Measurements from ENCODE around the gene DDA1. TPM values are rescaled to one million over a fixed set of nuclear protein-coding genes. Genes with fewer than 3 reads are reported as not detected.
A peak's percentile ranks its signal among the peaks of the same experiment; 100 is the strongest.

DDA1 gene
- total RNA-seq, 1 donor from 2014 or later: 5.7 TPM

DNA sequence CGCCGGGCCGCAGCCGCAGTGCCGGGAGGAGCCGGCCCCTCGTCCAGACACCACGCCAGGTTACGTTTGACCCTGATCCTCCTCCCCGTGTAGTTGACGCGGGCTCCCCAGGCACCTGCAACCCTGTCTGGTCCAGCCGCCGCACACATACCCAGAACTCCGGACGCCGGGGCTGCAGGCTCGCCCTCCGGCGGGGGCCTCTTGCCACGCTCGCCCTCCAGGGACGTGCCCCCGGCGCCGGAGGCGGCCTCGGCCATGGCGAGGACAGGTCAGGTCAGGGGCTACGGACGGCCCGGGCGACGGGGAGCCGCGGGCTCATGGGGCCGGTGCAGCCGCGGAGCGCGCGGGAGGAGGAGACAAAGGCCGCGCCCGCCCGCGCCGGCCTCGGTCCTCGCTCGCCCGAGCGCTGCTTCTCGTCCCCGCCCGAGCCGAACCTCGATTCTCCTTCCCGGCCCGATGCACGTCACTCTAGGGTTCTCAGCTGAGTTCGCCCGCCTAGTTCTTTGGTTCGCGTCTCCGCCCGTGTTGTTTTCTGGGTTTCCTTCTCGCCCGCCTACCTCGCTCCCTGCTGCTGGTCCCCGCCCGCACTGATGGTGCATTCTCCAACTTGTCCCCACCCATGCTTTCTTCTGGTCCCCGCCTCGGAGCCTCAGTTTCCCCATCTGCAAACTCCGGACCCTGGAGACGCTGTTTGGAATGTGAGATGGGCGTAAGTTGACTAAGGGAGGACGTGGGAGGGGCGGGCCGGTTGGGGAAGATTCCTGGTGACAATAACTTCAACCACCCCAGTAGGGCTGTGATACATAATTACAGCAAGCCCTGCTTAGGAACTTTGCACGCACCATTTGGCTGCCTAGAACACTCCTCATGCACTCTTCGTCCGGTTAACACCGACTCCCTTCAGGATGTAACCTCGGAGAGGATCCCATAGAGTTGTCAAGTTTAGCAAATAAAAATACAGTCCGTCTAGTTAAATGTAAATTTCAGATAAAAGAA, 25.3 kb downstream of the DDA1 start, which contains the start of gene ANO8:
Gene ANO8 (minus strand): TSS at position 442 of the 996 bp plus-strand sequence. CDS start 185 bp downstream, at position 257.
- no peaks in the 10 kb centered on the region for H3K9me3 ChIP-seq (ENCODE audit: control insufficient read depth in 3 of 3, low read length in 3 of 3)
- peak within 1 kb of the TSS; percentile 73 to 89 (median 81) for H3K9ac ChIP-seq (ENCODE audit: low read depth in 1 of 3, low read length in 3 of 3)
- H3K4me1 ChIP-seq (ENCODE audit: control insufficient read depth in 3 of 3, insufficient read depth in 3 of 3, low read length in 3 of 3): peaks cover 26 to 38% (median 26%) of the 10 kb centered on the region in 3 donors
- peak within 1 kb of the TSS; percentile 42 for H3K27ac ChIP-seq (ENCODE audit: low read depth, low read length)
- peak within 1 kb of the TSS; percentile 81 to 85 (median 84) for H3K4me3 ChIP-seq (ENCODE audit: low read length in 3 of 3)
- no peaks in the 10 kb centered on the region for H3K27me3 ChIP-seq (ENCODE audit: control insufficient read depth in 3 of 3, insufficient read depth in 3 of 3, low read length in 3 of 3)
- H3K36me3 ChIP-seq (ENCODE audit: control insufficient read depth in 3 of 3, insufficient read depth in 3 of 3, low read length in 3 of 3): peaks cover 11 to 27% (median 18%) of the 10 kb centered on the region in 3 donors

DNA sequence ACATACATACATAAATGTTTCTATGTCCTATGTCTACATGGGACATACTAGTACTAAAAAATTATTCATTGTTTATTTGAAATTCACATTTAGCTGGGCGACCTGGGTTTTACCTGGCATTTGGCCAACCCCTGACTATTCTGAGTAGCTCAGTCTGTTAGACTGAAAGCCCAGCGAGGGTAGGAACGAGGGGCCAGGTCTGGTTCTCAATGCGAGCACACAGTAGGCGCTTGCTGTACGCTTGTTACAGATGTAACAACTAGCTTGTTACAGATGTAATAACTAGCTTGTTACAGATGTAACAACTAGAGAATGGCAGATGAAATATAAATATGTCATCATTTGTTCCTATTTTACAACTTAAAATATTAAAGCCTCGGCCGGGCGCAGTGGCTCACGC, 26.2 kb downstream of the DDA1 start:
- H3K4me1 ChIP-seq (ENCODE audit: control insufficient read depth in 3 of 3, insufficient read depth in 3 of 3, low read length in 3 of 3): peaks cover 26 to 38% (median 26%) of the 10 kb centered on the region in 3 donors
- H3K36me3 ChIP-seq (ENCODE audit: control insufficient read depth in 3 of 3, insufficient read depth in 3 of 3, low read length in 3 of 3): peaks cover 6 to 21% (median 12%) of the 10 kb centered on the region in 3 donors
- H3K4me3 ChIP-seq (ENCODE audit: low read length in 3 of 3): peak overlapping the region; percentile 81 to 85 (median 84)
- H3K27me3 ChIP-seq (ENCODE audit: control insufficient read depth in 3 of 3, insufficient read depth in 3 of 3, low read length in 3 of 3): no peaks in the 10 kb centered on the region
- peak overlapping the region in 1 of 3 donors; percentile 81 for H3K9ac ChIP-seq (ENCODE audit: low read depth in 1 of 3, low read length in 3 of 3)
- H3K27ac ChIP-seq (ENCODE audit: low read depth, low read length): peak overlapping the region; percentile 19
- H3K9me3 ChIP-seq (ENCODE audit: control insufficient read depth in 3 of 3, low read length in 3 of 3): no peaks in the 10 kb centered on the region

DNA sequence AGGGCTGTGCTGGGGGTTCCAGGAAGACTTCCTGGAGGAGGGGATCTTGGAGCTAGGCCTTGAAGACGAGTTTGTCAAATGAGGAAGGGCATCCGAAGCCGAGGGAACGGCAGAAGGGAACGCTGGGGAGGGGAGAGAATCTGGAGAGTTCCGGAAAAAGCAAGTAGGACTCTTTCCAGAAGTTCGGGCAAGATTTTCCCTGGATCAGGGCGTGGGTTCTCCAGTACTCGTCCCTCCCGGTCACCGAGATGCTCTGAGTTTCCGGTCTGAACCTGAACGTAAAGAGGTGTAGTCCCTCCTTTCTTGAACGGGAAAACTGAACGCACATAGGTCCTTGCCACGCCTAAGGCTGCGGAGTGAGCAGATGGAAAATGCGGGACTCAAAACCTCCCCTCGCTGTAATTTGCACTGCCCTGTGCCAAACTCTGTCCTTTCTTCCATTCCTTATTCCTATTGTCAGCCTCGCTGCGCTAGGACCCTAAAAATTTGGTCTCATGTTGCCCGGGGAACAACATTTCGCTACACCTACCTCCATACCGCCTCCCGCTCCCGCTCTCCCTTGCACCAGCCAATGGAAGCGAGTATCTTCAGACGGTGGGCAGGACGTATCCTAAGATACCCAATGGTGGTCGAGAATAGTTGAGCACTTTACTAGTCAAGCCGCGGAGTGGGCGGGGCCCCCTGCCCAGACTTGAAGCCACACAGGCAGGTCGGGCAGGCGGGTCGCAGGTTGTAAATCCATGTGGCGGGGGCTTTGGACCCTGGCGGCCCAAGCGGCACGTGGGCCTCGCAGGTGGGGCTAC, 27.7 kb downstream of the DDA1 start, which contains the start of gene GTPBP3:
Gene GTPBP3 (plus strand): TSS at position 682 of the 803 bp plus-strand sequence. CDS start 59 bp downstream, at position 741.
- Histone ChIP-seq H3K9ac (ENCODE audit: low read depth in 1 of 3, low read length in 3 of 3) (peak within 1 kb of the TSS; percentile 86 to 95 (median 91)), H3K4me3 (ENCODE audit: low read length in 3 of 3) (peak within 1 kb of the TSS; percentile 95 to 96 (median 96)), H3K9me3 (ENCODE audit: control insufficient read depth in 3 of 3, low read length in 3 of 3) (no peaks in the 10 kb centered on the region), H3K27me3 (ENCODE audit: control insufficient read depth in 3 of 3, insufficient read depth in 3 of 3, low read length in 3 of 3) (no peaks in the 10 kb centered on the region), H3K27ac (ENCODE audit: low read depth, low read length) (peak within 1 kb of the TSS; percentile 94), H3K4me1 (ENCODE audit: control insufficient read depth in 3 of 3, insufficient read depth in 3 of 3, low read length in 3 of 3) (peaks cover 26 to 38% (median 26%) of the 10 kb centered on the region in 3 donors), H3K36me3 (ENCODE audit: control insufficient read depth in 3 of 3, insufficient read depth in 3 of 3, low read length in 3 of 3) (peaks cover 2 to 20% (median 4%) of the 10 kb centered on the region in 3 donors)

DNA sequence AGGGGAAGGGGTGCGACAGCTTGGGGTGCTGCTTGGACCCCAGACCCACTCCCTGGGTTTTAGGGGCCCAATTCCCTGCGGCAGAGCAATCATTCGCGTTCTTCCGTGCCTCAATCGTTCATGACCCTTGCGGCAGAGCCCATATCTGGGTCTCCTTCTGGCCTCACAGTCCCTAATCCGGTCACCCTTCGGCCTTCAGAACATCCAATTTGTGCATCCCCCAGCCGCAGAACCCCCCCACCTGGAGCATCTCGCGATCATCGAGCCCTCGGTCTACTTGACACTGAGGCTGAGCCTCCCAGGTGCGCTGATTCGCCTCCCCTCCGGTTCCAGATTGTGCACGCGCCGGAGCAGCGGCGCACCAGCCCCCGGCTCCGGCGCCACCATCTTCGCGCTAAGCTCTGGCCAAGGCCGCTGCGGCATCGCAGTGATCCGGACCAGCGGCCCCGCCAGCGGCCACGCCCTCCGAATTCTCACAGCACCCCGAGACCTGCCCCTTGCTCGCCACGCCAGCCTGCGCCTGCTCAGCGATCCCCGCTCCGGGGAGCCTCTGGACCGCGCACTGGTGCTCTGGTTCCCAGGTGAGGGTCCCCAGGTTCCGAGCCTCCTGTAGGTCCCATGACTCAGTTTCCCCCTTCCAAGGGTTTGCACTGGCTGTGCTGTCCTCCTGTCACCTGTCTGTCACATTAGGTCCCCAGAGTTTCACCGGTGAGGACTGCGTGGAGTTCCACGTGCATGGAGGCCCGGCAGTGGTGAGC, 28.5 kb downstream of the DDA1 start:
- peak overlapping the region; percentile 94 for H3K27ac ChIP-seq (ENCODE audit: low read depth, low read length)
- H3K9ac ChIP-seq (ENCODE audit: low read depth in 1 of 3, low read length in 3 of 3): peak overlapping the region; percentile 85 to 91 (median 86)
- peaks cover 26 to 38% (median 26%) of the 10 kb centered on the region in 3 donors for H3K4me1 ChIP-seq (ENCODE audit: control insufficient read depth in 3 of 3, insufficient read depth in 3 of 3, low read length in 3 of 3)

DNA sequence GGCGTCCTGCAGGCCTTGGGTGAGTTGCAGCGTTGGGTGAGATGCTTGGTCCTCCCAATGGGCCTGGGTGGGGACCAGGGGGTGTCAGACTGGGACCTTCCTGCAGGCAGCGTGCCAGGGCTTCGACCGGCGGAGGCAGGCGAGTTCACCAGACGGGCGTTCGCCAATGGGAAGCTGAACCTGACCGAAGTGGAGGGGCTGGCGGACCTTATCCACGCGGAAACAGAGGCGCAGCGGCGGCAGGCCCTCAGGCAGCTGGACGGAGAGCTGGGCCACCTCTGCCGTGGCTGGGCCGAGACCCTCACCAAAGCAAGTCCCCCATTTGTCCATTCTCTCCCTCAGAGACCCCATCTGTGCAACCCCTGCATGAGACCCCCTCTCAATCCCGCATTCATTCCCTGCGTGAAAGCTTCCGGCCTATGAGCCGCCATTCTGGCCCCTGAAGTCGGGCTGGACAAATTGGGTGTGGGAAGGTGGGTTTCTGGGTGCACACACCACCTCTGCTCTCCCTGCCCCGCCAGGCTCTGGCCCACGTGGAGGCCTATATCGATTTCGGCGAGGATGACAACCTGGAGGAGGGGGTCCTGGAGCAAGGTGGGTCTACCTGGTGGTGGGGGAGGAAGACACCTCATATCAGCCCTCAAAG, 29.2 kb downstream of the DDA1 start:
- H3K27ac ChIP-seq (ENCODE audit: low read depth, low read length): no peak overlapping the region
- H3K27me3 ChIP-seq (ENCODE audit: control insufficient read depth in 3 of 3, insufficient read depth in 3 of 3, low read length in 3 of 3): no peaks in the 10 kb centered on the region
- peaks cover 0 to 9% (median 4%) of the 10 kb centered on the region in 3 donors for H3K36me3 ChIP-seq (ENCODE audit: control insufficient read depth in 3 of 3, insufficient read depth in 3 of 3, low read length in 3 of 3)
- H3K9ac ChIP-seq (ENCODE audit: low read depth in 1 of 3, low read length in 3 of 3): peak overlapping the region in 1 of 3 donors; percentile 91
- no peaks in the 10 kb centered on the region for H3K9me3 ChIP-seq (ENCODE audit: control insufficient read depth in 3 of 3, low read length in 3 of 3)
- H3K4me1 ChIP-seq (ENCODE audit: control insufficient read depth in 3 of 3, insufficient read depth in 3 of 3, low read length in 3 of 3): peaks cover 25 to 38% (median 26%) of the 10 kb centered on the region in 3 donors
- H3K4me3 ChIP-seq (ENCODE audit: low read length in 3 of 3): peak overlapping the region; percentile 95 to 96 (median 96)

More for the DNA sequence above, 28.5 kb downstream of the DDA1 start:
- Histone ChIP-seq H3K4me3 (ENCODE audit: low read length in 3 of 3) (peak overlapping the region; percentile 95 to 96 (median 96)), H3K9me3 (ENCODE audit: control insufficient read depth in 3 of 3, low read length in 3 of 3) (no peaks in the 10 kb centered on the region), H3K27me3 (ENCODE audit: control insufficient read depth in 3 of 3, insufficient read depth in 3 of 3, low read length in 3 of 3) (no peaks in the 10 kb centered on the region), H3K36me3 (ENCODE audit: control insufficient read depth in 3 of 3, insufficient read depth in 3 of 3, low read length in 3 of 3) (peaks cover 0 to 14% (median 4%) of the 10 kb centered on the region in 3 donors)

DNA sequence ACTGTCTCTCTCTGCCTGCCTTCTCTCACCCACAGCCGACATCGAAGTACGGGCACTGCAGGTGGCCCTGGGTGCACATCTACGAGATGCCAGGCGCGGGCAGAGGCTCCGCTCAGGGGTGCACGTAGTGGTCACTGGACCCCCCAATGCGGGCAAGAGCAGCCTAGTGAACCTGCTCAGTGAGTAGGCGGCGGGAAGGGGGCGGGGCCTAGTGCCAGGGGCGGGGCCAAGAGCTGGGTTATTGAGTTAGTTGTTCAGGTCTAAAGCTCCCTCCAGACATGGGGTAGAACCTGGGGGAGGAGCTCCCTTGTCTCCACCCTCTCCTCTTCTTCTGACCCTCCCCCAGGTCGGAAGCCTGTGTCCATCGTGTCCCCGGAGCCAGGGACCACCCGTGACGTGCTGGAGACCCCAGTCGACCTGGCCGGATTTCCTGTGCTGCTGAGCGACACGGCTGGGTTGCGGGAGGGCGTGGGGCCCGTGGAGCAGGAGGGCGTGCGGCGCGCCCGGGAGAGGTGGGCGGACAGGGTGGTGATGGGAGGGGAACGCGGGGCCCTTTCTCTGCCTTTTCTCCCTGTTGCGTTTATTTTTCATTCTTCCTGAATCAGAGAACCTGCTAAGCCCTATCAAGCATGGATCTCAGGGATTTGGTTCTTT, 29.9 kb downstream of the DDA1 start:
- Histone ChIP-seq H3K4me1 (ENCODE audit: control insufficient read depth in 3 of 3, insufficient read depth in 3 of 3, low read length in 3 of 3) (peaks cover 19 to 32% (median 20%) of the 10 kb centered on the region in 3 donors), H3K27me3 (ENCODE audit: control insufficient read depth in 3 of 3, insufficient read depth in 3 of 3, low read length in 3 of 3) (no peaks in the 10 kb centered on the region), H3K9ac (ENCODE audit: low read depth in 1 of 3, low read length in 3 of 3) (no peak overlapping the region), H3K27ac (ENCODE audit: low read depth, low read length) (no peak overlapping the region), H3K9me3 (ENCODE audit: control insufficient read depth in 3 of 3, low read length in 3 of 3) (no peaks in the 10 kb centered on the region), H3K4me3 (ENCODE audit: low read length in 3 of 3) (no peak overlapping the region), H3K36me3 (ENCODE audit: control insufficient read depth in 3 of 3, insufficient read depth in 3 of 3, low read length in 3 of 3) (peaks cover 0 to 9% (median 4%) of the 10 kb centered on the region in 3 donors)

DNA sequence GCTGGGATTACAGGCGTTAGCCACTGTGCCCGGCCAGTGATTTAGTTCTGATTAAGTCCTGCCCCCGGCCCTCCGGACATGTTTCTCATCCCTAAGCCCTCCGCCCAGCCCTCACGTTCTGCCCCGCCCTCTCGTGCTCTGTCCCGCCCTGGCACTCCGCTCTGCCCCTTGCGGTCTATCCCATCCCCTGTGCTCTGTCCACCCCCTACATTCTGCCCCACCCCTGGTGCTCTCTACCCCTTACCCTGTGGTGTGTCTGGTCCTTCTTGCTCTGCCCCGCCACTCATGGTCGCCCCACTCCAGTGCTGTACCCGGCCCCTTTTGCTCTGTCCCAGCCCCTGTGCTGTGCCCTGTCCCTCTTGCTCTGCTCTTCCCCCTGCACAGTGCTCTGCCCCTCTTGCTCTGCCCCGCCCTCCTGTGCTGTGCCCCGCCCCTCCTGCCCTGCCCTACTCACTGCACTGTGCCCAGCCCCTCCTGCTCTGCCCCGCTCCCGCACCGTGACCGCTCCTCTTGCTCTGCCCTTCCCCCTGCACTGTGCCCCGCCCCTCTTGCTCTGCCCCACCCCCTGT, 31.0 kb downstream of the DDA1 start:
- no peak overlapping the region for H3K4me3 ChIP-seq (ENCODE audit: low read length in 3 of 3)
- H3K9me3 ChIP-seq (ENCODE audit: control insufficient read depth in 3 of 3, low read length in 3 of 3): no peaks in the 10 kb centered on the region
- H3K36me3 ChIP-seq (ENCODE audit: control insufficient read depth in 3 of 3, insufficient read depth in 3 of 3, low read length in 3 of 3): peaks cover 0 to 9% (median 4%) of the 10 kb centered on the region in 3 donors
- H3K27me3 ChIP-seq (ENCODE audit: control insufficient read depth in 3 of 3, insufficient read depth in 3 of 3, low read length in 3 of 3): no peaks in the 10 kb centered on the region
- H3K4me1 ChIP-seq (ENCODE audit: control insufficient read depth in 3 of 3, insufficient read depth in 3 of 3, low read length in 3 of 3): peaks cover 13 to 24% (median 15%) of the 10 kb centered on the region in 3 donors
- no peak overlapping the region for H3K9ac ChIP-seq (ENCODE audit: low read depth in 1 of 3, low read length in 3 of 3)
- H3K27ac ChIP-seq (ENCODE audit: low read depth, low read length): no peak overlapping the region

DNA sequence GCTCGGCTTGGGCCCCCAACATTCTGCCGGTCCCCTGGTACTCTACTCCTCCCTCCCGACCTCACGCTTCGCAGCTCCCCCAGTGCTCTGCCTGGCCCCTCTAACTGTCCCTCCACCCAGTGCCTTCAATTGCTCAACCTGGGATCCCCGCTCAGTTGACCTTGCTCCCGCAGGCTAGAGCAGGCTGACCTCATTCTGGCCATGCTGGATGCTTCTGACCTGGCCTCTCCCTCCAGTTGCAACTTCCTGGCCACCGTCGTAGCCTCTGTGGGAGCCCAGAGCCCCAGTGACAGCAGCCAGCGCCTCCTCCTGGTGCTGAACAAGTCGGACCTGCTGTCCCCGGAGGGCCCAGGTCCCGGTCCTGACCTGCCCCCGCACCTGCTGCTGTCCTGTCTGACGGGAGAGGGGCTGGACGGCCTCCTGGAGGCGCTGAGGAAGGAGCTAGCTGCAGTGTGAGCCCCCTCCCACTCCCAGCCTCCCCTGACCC, 31.6 kb downstream of the DDA1 start:
- no peak overlapping the region for H3K4me3 ChIP-seq (ENCODE audit: low read length in 3 of 3)
- H3K36me3 ChIP-seq (ENCODE audit: control insufficient read depth in 3 of 3, insufficient read depth in 3 of 3, low read length in 3 of 3): peaks cover 0 to 9% (median 4%) of the 10 kb centered on the region in 3 donors
- no peak overlapping the region for H3K27ac ChIP-seq (ENCODE audit: low read depth, low read length)
- H3K4me1 ChIP-seq (ENCODE audit: control insufficient read depth in 3 of 3, insufficient read depth in 3 of 3, low read length in 3 of 3): peaks cover 12 to 22% (median 13%) of the 10 kb centered on the region in 3 donors
- H3K27me3 ChIP-seq (ENCODE audit: control insufficient read depth in 3 of 3, insufficient read depth in 3 of 3, low read length in 3 of 3): no peaks in the 10 kb centered on the region
- H3K9me3 ChIP-seq (ENCODE audit: control insufficient read depth in 3 of 3, low read length in 3 of 3): no peaks in the 10 kb centered on the region
- no peak overlapping the region for H3K9ac ChIP-seq (ENCODE audit: low read depth in 1 of 3, low read length in 3 of 3)

Data from skeletal muscle tissue (tissue), 4 donors.